ENCODE measurements around the gene ELMO3. TPM values are rescaled to one million over a fixed set of nuclear protein-coding genes. Genes with fewer than 3 reads are reported as not detected.
A peak's percentile ranks its signal among the peaks of the same experiment; 100 is the strongest.

The ELMO3 gene
- 10 to 100 TPM; 58.1 to 60.5 TPM for total RNA-seq
- long read RNA-seq, transcript ELMO3-202 (20 exons, 2,531 nt), result major isoform, 30 of 48 reads
- long read RNA-seq, partial matches to known transcripts, result 2 of 48 reads
- long read RNA-seq, other reads (novel, unspliced or antisense), result 14 of 48 reads

- ATAC-seq, result peak; percentile 86
Measured at GRCh38 chr16:67199011-67199807, at the start of gene ELMO3. Gene ELMO3, plus strand, starts transcription at chr16:67199131. Its CDS starts 196 bp downstream, at chr16:67199327.

GRCh38 chr16:67149276-67150046, 49.5 kb upstream of the ELMO3 start:
- DNase-seq, result no peak
- intact Hi-C loops (cut with DNase I, micrococcal nuclease), result loop anchor here in 1 of 2 donors (10.0 kb wide), 1 partner anchor 175 kb away; no protein-coding TSS in a partner anchor
- no peak for ATAC-seq

More at GRCh38 chr16:67199011-67199807, at the start of gene ELMO3:
- intact Hi-C loops (cut with DNase I, micrococcal nuclease), result no loop called here
- DNase-seq, result peak; percentile 87 to 89

DNA sequence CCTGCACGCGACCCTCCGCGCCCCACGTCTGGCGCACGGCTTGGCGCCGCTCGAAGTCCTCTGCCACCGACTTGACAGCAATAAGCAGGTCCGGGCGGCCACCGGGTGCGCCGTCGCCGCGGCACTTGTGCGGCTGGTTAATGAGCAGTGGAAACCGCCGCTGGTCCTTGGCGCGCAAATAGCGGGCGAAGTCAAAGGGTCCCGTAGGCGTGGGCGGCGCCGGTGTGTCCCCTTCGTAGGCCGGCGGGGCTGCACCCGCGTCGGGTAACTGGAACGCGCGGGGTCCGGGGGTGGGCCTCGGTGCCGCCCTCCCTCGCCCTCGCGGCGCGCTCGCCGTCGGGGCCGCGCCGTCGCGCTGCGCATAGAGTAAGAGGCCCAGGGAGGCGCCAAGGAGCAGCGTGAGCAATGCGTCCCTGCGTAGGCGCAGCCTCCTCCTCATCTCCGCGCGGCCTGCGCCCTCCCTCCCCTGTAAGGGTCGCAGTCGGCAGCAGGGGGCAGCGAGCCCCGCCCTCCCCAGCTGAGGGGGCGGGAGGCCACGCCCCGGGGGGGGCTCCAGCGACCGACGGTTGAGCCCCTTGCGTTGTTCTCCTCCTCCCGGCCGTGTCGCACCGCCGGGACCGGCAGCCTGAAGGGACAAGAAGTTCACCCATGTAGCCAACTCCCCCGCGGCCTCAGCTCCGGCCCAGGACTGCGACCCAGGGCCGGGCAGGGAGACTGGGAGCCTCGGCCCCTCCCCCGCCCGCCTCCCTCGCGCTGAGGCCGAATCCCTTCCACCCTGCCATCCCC, 48.7 kb upstream of the ELMO3 start:
- peak; percentile 53 for ATAC-seq
- DNase-seq, result peak in 1 of 2 donors; percentile 49
- intact Hi-C loops (cut with DNase I, micrococcal nuclease), result loop anchor here in 1 of 2 donors (10.0 kb wide), 1 partner anchor 175 kb away; no protein-coding TSS in a partner anchor

DNA sequence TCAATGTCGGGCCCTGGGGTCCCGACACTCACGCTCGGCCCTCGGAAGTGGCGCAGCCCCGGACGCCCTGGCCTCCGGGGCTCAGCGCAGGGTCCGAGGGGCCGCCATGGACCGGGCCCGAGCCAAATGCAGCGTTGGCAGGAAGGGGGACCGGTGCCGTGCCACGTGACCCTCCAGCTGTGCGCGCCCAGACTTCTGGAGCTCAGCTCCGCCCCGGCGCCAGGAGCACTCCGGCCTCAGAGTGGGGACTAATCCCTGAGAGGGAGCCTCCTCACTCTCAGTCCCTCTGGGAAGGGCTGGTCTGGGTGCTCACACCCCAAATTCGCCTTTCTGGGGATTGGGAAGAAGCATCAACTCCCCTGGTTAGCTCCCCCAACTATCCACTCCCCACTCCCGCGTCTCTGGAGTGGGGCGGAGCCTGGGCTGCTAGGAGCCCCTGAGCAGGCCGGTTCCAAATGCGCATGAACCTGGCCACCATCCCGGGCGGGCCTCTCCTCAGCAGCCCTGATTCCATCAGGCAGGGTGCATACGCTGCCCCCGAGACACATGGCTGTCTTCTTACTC, 48.0 kb upstream of the ELMO3 start, which contains the start of gene B3GNT9:
TSS of gene B3GNT9 (minus strand) at position 166 of the 564 bp plus-strand sequence. CDS start 513 bp downstream, outside the sequence.
- ATAC-seq, result peak; percentile 50
- peak; percentile 75 to 81 for DNase-seq
- intact Hi-C loops (cut with DNase I, micrococcal nuclease), result loop anchor here in 1 of 2 donors (10.0 kb wide), 1 partner anchor 176 kb away; no protein-coding TSS in a partner anchor

DNA sequence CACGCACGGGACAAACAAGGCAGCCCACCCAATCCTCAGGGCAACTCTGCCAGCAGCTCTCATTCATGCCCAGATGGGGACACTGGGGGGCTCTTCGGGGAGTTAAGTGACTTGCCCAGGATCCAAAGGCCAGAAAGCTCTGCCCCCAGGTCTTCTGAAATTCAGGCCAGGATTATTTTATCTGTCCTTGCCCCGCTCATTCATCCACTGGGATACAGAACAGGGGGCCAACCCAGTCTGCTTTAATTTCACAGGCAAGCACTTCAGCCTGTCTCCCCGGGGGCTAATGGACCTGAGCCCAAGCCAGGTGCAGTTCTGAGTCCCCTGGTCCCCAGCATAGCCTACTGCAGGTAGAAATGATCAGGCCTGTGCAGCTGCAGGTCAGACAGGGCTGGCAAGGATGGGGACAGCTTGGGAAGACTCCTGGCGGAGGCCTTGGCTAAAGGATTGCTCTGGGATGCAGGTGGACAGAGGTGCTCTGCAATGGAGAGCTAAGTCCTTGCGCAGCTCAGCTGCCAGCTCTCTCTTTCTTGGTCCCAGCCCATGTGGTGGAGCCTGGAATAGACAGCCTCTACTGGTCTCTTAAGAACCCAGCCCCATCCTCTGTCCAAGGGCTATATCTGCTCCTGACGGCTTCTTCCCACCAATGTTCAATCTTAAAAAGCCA, 47.4 kb upstream of the ELMO3 start:
- intact Hi-C loops (cut with DNase I, micrococcal nuclease), result loop anchor here in 1 of 2 donors (10.0 kb wide), 1 partner anchor 177 kb away; no protein-coding TSS in a partner anchor
- DNase-seq, result no peak
- no peak for ATAC-seq

DNA sequence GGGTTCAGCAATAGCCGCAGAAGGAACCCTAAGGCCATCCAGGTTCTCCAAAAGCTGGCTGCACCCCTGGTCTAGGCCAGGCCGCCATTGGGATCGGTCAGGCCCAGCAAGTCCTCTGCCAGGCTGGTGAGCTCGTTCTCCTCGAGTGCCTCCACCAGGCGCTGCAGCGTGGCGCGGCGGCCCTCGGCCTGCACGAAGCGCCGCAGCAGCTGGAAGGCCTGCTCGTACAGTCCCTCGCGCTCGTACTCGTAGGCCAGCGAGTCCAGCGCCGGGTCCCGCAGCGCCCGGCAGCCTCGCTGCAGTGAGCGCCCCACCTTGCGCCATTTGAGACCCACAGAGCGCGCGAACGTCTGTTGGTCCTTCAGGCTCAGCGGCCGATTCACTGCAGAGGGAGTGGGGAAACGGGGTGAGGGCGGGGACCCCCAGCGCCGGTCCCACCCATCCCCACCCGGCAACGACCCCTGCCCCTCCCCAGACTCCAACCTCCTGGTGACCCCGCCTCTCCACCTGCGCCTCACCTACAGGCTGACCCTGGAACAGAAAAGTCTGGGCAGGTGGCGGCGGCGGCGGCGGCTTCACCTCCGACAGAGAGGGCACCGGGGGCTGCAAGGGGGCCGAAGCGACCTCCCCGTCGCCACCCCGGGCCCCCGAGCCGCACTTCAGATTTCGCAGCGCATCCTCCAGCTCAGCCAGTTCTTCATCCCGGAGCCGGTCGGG, 44.2 kb upstream of the ELMO3 start:
- DNase-seq, result peak in 1 of 2 donors; percentile 25
- ATAC-seq, result no peak
- intact Hi-C loops (cut with DNase I, micrococcal nuclease), result loop anchor here (5.0 to 10.0 kb wide), 2 partner anchors 177 to 180 kb away; no protein-coding TSS in a partner anchor

DNA sequence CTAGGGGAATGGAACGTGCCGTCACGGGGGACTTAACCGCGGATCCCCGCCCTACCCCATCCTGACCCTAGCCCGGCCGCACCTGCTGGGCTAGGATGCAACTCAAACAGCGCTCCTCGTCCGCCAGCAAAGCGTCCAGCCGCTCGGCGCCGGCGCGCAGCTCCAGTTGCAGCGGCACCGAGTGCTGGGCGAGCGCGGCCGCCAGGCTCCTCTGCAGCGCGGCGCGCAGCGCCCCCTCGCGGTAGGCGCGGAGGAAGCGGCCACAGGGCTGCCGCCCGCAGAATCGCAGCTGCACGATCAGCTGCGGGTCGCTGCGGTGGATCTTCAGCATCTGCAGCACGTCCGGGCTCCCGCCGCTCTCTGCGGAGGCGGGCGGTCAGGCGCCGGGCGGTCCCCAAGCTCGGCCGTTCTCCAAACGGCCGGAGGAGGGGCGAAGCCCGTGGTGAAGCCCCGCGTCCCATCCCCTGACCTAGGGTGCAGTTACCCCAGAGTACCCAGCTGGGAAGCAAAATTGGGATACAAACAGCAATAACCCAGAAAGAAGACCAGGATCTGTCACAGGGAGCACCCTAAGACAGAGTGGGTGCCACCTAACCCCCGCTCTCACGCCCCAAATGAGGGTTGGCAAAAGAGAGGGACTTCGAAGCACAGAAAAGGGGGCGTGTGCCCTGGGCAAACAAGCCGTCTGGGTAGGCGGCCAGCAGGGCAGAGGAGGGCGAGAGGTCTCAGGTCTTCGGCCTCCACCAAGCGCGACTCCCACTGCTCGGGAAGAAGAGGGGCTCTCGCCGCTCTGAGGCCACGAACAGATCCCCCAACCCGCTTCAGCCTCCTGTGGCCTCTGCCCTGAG, 43.4 kb upstream of the ELMO3 start:
- peak; percentile 53 for ATAC-seq
- DNase-seq, result peak in 1 of 2 donors; percentile 82
- intact Hi-C loops (cut with DNase I, micrococcal nuclease), result loop anchor here (5.0 to 10.0 kb wide), 2 partner anchors 178 to 181 kb away; no protein-coding TSS in a partner anchor

- peak; percentile 19 for ATAC-seq
- intact Hi-C loops (cut with DNase I, micrococcal nuclease), result loop anchor here (5.0 to 10.0 kb wide), 2 partner anchors 179 to 181 kb away; no protein-coding TSS in a partner anchor
- peak in 1 of 2 donors; percentile 61 for DNase-seq
Measured at GRCh38 chr16:67156143-67156844, 42.6 kb upstream of the ELMO3 start.

- DNase-seq (peak in 1 of 2 donors; percentile 16), ATAC-seq (no peak)
- intact Hi-C loops (cut with DNase I, micrococcal nuclease), result loop anchor here (5.0 to 10.0 kb wide), 2 partner anchors 180 to 182 kb away; no protein-coding TSS in a partner anchor
Measured at GRCh38 chr16:67157106-67157748, 41.7 kb upstream of the ELMO3 start.

DNA sequence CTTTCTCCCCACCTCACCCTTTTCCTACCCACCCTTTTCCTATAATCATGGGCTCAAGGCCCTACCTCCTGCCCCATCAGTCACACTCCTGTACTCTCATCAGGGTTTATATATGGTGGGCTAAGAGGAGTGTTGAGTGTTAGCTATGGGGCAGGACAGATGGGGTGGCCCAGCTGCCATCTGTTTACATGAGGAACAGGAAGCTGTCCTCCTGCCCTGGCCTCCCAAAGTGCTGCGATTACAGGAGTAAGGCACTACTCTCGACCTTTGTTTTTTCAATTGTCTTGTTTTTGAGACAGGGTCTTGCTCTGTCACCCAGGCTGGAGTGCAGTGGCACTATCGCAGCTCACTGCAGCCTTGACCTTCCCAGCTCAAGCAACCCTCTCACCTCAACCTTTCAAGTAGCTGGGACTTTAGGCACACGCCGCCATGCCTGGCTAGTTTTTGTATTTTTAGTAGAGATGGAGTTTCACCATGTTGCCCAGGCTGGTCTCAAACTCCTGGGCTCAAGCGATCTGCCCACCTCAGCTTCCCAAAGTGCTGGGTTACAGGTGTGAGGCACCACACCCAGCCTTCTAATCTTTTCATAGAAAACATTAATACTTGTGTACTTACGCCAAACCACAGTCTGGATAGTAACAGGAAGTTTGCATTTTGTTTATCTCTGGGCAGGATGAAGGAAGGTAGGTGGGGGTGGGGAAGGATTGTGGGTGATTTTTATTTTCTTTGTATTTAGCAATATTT, 40.9 kb upstream of the ELMO3 start:
- DNase-seq (no peak), ATAC-seq (no peak)
- intact Hi-C loops (cut with DNase I, micrococcal nuclease), result loop anchor here (5.0 to 10.0 kb wide), 2 partner anchors 181 to 183 kb away; no protein-coding TSS in a partner anchor

DNA sequence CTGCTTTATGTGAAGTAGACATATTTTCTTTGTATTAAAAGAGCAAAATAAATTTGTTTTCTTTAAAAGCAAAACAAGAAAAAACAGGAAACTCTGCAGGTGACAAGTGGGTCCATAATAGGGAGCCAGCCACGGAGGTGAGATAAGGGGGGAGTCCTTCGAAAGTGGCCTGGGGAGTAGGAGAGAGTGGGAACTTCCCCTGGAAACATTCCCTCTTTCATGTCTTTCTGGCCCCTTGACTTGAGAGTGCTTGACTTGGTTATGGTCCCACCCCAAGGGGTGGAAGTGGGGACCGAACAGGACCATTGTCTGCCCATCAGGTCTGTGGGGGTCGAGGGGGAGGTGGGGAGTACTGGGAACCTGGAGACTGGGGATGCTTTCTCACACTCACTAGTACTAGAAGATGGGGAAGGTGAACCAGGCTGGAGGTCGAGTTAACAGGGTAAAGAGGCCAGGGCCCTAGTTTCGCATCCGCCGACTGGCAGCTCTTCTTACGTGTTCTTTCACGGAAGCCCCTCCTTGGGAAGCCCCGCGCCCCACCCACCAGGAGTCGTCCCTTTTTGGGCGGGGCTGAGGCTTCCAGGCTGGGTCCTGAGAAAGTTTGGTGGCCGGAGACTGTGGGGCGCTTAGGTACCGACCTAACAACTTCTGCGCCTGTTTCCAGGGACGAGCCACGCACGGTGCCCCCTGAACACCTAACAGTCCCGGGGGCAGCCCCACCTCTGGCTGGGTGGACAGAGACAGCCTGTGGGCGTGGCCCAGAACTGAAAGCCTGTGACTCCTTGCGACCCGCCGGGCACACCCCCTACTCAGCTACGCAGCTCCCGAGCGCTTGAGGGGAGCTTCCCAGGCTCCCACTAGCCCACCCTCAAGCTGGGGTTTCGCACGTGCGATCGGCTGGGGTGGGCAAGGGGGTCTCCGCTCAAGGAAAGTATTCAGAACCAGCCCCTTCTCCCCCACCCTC, 40.0 kb upstream of the ELMO3 start:
- peak; percentile 77 to 83 for DNase-seq
- intact Hi-C loops (cut with DNase I, micrococcal nuclease), result loop anchor here (5.0 to 10.0 kb wide), 2 partner anchors 182 to 184 kb away; no protein-coding TSS in a partner anchor
- peak; percentile 38 for ATAC-seq

DNA sequence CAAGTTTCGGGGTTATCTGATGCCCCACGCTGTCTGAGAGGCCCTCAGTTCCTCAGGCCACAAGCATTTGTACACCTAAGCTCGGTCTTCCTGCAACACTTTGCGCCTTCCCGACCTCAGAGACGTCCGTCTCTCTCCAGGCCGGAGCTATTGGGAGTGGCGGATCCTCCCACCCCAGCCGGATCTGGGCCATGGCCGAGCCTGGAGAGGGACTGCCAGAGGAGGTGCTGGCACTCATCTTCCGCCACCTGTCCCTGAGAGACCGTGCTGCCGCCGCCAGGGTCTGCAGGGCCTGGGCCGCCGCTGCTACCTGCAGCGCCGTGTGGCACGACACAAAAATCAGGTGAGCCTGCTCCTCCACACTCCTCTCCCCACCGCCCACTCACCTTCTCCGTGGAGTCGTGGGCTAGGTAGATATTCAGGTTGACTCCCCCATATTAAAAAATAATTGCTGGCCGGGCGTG, 37.3 kb upstream of the ELMO3 start:
- no peak for DNase-seq
- intact Hi-C loops (cut with DNase I, micrococcal nuclease), result no loop called here
- no peak for ATAC-seq

Measured in left colon (tissue), 2 donors.